ENCODE measurements around the gene ZMYND15. TPM values are rescaled to one million over a fixed set of nuclear protein-coding genes. Genes with fewer than 3 reads are reported as not detected.

The ZMYND15 gene
- total and polyA plus RNA-seq, 2 donors (not counting 3 experiments of a cell fraction or from before 2014, with no cell fraction given) = 0.12 to 0.44 TPM

- DNase-seq (ENCODE audit: low read depth, low spot score) = no peak
- Histone ChIP-seq H3K36me3 (ENCODE audit: control insufficient read depth in 2 of 2, extremely low read depth in 1 of 2, insufficient read depth in 2 of 2, low read length in 2 of 2) (no peaks in the 10 kb centered on the region), H3K27me3 (ENCODE audit: control insufficient read depth in 2 of 2, insufficient read depth in 2 of 2, low read length in 2 of 2) (peaks cover 7 to 9% of the 10 kb centered on the region in 2 experiments), H3K27ac (ENCODE audit: insufficient read depth, low read depth, low read length) (no peak overlapping the region), H4K20me1 (replicated peaks; ENCODE audit: control insufficient read depth, extremely low read depth, insufficient read depth, low read length) (no peaks in the 10 kb centered on the region), H3K4me2 (ENCODE audit: insufficient read depth, low read length) (no peak overlapping the region), H3K9me3 (replicated peaks; ENCODE audit: control insufficient read depth, insufficient read depth, low read length) (no peaks in the 10 kb centered on the region), H3K9me1 (replicated peaks; ENCODE audit: control insufficient read depth, extremely low read depth, insufficient read depth, low read length) (no peaks in the 10 kb centered on the region), H3K4me1 (ENCODE audit: control insufficient read depth, extremely low read depth, insufficient read depth, low read length) (no peaks in the 10 kb centered on the region), H3K9ac (replicated peaks; ENCODE audit: extremely low read depth, insufficient read depth, low read length) (no peak overlapping the region), H2AFZ (ENCODE audit: low read depth, low read length) (no peak overlapping the region), H3K79me2 (ENCODE audit: control insufficient read depth, insufficient read depth, low read length) (no peaks in the 10 kb centered on the region), H3K4me3 (replicated peaks in 1 of 3; ENCODE audit: insufficient read depth in 1 of 3, low read depth in 1 of 3, low read length in 3 of 3) (no peak overlapping the region)
- BruUV-seq (replicated peaks) = no TSS peak
- TF ChIP-seq POLR2AphosphoS5 (IDR thresholded peaks at IDR 0.05; ENCODE audit: insufficient read depth, low read depth, low read length) (no peak), MYC (IDR thresholded peaks at IDR 0.05; ENCODE audit: low read depth, low read length) (no peak), GATA2 (IDR thresholded peaks at IDR 0.05; ENCODE audit: insufficient read depth, insufficient read length, low read depth, low read length) (no peak), FOS (IDR thresholded peaks at IDR 0.05; ENCODE audit: borderline replicate concordance, insufficient read depth, low read length) (no peak), MAX (IDR thresholded peaks at IDR 0.05; ENCODE audit: insufficient read depth, insufficient read length) (no peak), JUN (IDR thresholded peaks at IDR 0.05; ENCODE audit: borderline replicate concordance, insufficient read depth, insufficient read length, low read depth) (no peak), POLR2A (IDR thresholded peaks at IDR 0.05; ENCODE audit: low read depth, low read length) (no peak), CTCF (IDR thresholded peaks at IDR 0.05; ENCODE audit: extremely low read depth in 1 of 2, insufficient read depth in 1 of 2, low read depth in 1 of 2, low read length in 2 of 2) (no peak), EZH2 (IDR thresholded peaks at IDR 0.05; ENCODE audit: borderline replicate concordance, low read depth, low read length, severe bottlenecking) (no peak)
- FAIRE-seq = no peak
- ChIA-PET CTCF (no interaction called here), POLR2A (no interaction called here)
- intact Hi-C loops (cut with micrococcal nuclease) (no loop called here), dilution Hi-C loops (cut with MboI; ENCODE audit: extremely low pct_ligation_motif_present, low sequenced_read_pairs) (no loop called here)
Observed at GRCh38 chr17:4759776-4760236, 20.2 kb downstream of the ZMYND15 start.
